NB4 (cell line): ENCODE data around the gene CDYL.

Experiments
- POLR2A ChIP-seq: IDR thresholded peaks from 2 replicates; pipeline ENCODE4 v1.6.1; 2011; ENCODE audit warnings: mild to moderate bottlenecking; ENCODE audit not compliant: insufficient read length; ENCODE audit errors: extremely low read depth
- TF ChIP-seq, protein P1 (sequence below): IDR thresholded peaks from one replicate; pipeline ENCODE4 v1.5.1; 2012; ENCODE audit warnings: low read depth, low read length

DNA sequence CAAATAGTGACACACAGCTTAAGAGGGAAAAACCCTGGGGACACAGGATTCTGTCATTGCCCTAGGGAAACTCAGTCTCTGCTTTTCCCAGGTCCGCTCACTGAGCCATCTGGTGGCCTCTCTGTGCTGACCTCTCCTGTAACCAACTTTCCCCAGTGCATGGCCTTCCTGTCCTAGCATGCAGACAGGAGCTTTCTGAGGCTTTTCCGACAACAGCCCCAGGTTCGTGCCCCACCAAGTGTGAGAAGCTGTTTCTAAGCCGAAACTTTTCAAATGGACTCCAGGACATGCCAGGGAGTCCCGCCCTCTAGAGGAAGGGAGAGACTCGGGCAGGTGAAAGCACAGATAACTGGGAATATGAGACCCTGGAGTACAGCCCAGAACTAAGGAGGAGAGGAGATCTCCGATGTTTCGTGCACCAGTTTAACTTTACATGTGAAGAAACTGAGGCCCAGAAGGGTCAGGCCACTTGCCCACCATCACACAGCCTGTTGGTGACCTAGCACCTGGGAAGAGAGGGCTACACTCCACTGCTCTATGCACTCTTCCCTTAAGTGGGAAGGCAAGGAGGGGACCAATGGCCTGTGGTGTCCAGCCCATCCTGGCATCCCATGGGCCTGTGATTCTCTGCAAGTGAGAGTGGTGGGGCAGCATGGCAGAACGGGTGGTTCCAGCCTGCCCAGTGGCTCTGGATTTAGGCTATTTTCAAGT lies 181.5 kb downstream of the CDYL start:
- TF ChIP-seq, protein P1, sequence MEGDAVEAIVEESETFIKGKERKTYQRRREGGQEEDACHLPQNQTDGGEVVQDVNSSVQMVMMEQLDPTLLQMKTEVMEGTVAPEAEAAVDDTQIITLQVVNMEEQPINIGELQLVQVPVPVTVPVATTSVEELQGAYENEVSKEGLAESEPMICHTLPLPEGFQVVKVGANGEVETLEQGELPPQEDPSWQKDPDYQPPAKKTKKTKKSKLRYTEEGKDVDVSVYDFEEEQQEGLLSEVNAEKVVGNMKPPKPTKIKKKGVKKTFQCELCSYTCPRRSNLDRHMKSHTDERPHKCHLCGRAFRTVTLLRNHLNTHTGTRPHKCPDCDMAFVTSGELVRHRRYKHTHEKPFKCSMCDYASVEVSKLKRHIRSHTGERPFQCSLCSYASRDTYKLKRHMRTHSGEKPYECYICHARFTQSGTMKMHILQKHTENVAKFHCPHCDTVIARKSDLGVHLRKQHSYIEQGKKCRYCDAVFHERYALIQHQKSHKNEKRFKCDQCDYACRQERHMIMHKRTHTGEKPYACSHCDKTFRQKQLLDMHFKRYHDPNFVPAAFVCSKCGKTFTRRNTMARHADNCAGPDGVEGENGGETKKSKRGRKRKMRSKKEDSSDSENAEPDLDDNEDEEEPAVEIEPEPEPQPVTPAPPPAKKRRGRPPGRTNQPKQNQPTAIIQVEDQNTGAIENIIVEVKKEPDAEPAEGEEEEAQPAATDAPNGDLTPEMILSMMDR: peak; percentile 25
- TF ChIP-seq POLR2A: no peak
